ENCODE measurements around the gene TSPAN4.

Gene TSPAN4

DNA sequence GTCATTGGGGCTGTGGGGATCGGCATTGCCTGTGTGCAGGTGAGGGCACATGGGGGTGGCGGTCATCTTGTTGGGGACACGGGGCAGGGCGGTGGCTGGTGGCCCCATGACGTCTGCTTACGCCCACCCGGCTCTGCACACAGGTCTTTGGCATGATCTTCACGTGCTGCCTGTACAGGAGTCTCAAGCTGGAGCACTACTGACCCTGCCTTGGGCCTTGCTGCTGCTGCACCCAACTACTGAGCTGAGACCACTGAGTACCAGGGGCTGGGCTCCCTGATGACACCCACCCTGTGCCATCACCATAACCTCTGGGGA is 4.7 kb upstream of the TSPAN4 start:
- DNase-seq (ENCODE audit: low read depth), result no peak
- TF ChIP-seq, protein P1, sequence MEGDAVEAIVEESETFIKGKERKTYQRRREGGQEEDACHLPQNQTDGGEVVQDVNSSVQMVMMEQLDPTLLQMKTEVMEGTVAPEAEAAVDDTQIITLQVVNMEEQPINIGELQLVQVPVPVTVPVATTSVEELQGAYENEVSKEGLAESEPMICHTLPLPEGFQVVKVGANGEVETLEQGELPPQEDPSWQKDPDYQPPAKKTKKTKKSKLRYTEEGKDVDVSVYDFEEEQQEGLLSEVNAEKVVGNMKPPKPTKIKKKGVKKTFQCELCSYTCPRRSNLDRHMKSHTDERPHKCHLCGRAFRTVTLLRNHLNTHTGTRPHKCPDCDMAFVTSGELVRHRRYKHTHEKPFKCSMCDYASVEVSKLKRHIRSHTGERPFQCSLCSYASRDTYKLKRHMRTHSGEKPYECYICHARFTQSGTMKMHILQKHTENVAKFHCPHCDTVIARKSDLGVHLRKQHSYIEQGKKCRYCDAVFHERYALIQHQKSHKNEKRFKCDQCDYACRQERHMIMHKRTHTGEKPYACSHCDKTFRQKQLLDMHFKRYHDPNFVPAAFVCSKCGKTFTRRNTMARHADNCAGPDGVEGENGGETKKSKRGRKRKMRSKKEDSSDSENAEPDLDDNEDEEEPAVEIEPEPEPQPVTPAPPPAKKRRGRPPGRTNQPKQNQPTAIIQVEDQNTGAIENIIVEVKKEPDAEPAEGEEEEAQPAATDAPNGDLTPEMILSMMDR (IDR thresholded peaks at IDR 0.05; ENCODE audit: low read depth, low read length, missing control alignments), result no peak
- no peak overlapping the region for H3K4me3 ChIP-seq (ENCODE audit: low read depth, low read length)

DNA sequence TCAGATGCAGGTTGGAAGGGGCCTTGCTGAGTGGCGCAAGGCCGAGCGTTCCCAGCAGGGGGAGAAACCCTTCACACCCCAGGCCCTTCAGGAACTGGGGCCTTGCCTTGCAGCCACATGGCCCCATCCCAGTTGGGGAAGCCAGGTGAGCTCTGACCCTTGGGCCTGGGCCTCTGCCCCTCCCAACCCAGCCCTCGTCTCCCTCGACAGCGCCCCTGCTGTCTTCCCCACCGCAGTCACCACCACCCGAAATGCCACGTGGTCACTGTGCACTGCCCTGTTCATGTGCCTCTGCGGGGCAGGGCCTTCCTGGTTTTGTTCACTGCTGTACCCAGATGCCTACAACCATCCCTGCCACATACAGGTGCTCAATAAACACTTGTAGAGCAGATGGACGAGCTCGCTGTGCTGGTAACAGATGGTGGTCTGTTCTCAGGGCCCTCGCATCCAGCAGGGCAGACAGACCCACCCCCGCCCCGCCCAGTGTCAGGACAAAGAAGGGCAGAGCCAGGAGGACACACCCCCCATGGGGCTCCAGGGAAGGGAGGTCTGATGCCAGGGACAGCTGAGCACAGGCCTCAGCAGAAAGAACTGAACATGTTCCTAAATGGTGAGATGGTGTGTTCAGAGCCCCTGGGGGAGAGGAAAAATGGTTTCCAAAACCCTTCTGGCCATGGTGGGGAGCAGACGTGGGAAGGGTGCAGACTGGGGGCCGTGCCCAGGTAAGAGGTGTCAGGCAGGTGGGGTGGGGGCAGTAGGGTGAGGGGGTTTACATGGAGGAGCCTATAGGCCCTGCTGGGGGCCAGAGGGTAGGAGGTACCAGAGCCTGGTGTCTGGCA is 4.0 kb upstream of the TSPAN4 start:
- no peak for DNase-seq (ENCODE audit: low read depth)
- TF ChIP-seq, protein P1 (IDR thresholded peaks at IDR 0.05; ENCODE audit: low read depth, low read length, missing control alignments), result no peak
- no peak overlapping the region for H3K4me3 ChIP-seq (ENCODE audit: low read depth, low read length)

DNA sequence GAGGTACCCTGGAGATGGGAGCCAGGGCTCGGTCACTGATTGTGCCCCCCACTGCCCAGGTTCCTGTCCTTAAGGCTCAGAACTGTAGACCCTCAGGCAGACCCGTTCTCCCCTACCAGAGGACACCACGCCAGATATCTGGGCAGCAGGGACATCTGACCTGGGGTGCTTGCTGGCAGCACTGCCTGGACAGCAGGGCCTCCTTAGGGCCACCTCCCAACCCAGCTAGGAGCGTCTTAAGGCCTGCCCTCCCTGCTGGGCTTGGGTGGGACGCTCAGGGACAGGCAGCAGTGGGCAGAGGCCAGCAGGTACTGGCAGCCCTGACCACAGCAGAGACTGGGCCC is 3.4 kb upstream of the TSPAN4 start:
- no peak overlapping the region for H3K4me3 ChIP-seq (ENCODE audit: low read depth, low read length)
- DNase-seq (ENCODE audit: low read depth), result no peak
- TF ChIP-seq, protein P1 (IDR thresholded peaks at IDR 0.05; ENCODE audit: low read depth, low read length, missing control alignments), result no peak

DNA sequence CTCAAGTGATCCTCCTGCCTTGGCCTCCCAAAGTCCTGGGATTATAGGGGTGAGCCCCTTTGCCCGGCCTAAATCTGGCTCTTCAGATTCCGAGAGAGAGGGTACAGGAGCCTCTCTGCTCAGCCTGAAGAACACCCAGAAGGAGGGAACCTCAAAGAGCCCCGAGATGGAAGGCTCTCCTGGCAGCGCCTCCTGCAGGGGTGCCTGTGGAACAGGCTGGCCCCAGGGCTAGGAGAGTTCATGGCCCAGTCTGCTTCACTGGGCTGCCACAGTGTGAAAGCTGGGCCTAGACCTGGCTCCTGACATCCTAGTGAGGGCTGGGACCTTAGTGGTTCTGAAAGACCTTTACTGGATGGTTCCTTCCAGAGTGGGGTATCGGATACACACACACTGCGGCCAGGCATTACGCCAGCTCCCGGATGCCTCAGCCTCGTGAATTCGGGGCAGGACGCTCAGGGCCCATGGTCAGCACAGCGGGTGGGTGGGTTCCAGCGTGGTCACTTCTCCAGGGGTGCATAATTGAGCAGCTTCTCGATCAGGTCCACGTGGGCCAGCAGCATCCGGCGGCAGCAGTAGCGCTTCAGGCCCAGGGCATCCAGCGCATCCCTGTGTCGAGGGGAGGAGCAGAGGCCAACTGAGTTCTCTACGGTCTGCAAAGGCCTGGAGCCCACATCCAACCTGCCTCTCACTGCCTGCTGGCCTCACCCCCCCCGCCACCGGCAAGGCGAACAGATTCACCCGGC is 2.6 kb upstream of the TSPAN4 start:
- DNase-seq (ENCODE audit: low read depth), result no peak
- TF ChIP-seq, protein P1 (IDR thresholded peaks at IDR 0.05; ENCODE audit: low read depth, low read length, missing control alignments), result peak; percentile 32
- no peak overlapping the region for H3K4me3 ChIP-seq (ENCODE audit: low read depth, low read length)

DNA sequence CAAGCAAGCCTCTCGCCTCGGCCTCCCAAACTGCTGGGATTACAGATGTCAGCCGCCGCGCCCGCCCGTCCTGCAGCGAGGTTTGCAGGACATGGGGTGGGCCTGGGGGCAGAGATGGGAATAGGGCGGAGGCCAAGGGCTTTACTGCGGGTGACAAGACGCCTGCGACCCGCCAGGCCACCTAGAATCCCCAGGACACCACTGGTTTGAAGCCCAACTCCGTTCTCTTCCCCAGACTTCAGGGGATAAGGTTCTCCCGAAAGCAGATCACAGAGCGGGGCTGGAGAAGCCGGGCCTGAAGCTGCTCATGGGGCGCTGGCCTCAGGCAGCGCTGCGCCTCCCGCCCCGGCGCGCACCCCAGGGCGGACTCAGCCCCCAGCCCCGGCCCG is 677 bp upstream of the TSPAN4 start:
- no peak for DNase-seq (ENCODE audit: low read depth)
- TF ChIP-seq, protein P1 (IDR thresholded peaks at IDR 0.05; ENCODE audit: low read depth, low read length, missing control alignments), result no peak
- peak overlapping the region; percentile 98 for H3K4me3 ChIP-seq (ENCODE audit: low read depth, low read length)

DNA sequence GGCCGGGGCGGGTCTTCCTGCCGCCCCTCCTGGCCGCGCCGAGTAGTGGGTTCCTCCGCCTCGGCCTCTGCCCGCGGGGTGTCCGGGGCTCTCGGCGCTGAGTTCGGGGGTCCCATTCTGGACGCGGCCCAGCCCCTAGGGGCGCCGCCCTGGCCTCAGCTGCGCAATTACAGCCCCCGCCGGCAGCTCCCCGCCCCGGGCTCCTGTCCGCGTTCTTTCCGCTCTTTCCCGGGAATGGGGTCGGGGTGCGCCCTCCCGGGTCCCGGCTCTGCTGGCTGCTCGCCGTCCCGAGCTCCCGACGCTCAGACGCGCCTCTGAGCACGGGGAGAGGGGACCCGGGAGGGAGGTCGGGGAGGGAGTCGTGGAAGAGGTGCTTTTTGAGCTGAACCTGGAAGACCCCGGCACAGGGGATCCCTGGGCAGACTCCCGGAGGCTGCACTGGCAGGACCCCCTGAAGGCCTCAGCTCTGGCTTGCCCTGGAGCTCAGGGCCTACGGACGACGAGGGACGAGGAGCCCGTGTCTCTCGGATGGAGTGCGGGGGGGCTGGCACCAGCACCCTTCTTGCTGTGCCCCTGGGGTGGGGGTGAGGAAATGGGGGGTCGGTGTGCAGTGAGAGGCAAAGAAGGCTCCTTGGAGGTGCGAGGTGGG is 558 bp downstream of the TSPAN4 start:
- peak overlapping the region; percentile 98 for H3K4me3 ChIP-seq (ENCODE audit: low read depth, low read length)
- TF ChIP-seq, protein P1 (IDR thresholded peaks at IDR 0.05; ENCODE audit: low read depth, low read length, missing control alignments), result no peak
- DNase-seq (ENCODE audit: low read depth), result no peak
